Small intestine (tissue), 7 donors: Measurements from ENCODE around the gene MIPEP. TPM values are rescaled to one million over a fixed set of nuclear protein-coding genes. Genes with fewer than 3 reads are reported as not detected.
"Not testable (repeated sequence)": the region's sequence is repeated elsewhere in the genome, so short reads cannot be mapped to it uniquely, and the experiment has no call there.

Source experiments
- DNase-seq, 2 donors: peaks; one replicate each; pipeline versions ENCODE4 v3.0.0 to v3.0.0-alpha.2; 2013
- FAIRE-seq: peaks from 2 replicates; lab custom pipeline; 2012; peaks lifted over from hg19 to GRCh38; lab: Jason Lieb, UNC
- H3K27ac ChIP-seq, 3 donors: one replicate each; pipeline ENCODE4 v1.5.1; 2013; ENCODE audit warnings: low read length in 2 of 3, mild to moderate bottlenecking in 2 of 3, control low read depth in 1 of 3, inconsistent platforms in 1 of 3, low read depth in 1 of 3, moderate library complexity in 1 of 3
- H3K27me3 ChIP-seq, 3 donors: one replicate each; pipeline ENCODE4 v1.6.1; 2013; ENCODE audit warnings: low read length in 3 of 3, inconsistent platforms in 1 of 3; ENCODE audit not compliant: control insufficient read depth in 3 of 3, insufficient read depth in 3 of 3
- H3K36me3 ChIP-seq, 3 donors: one replicate each; pipeline ENCODE4 v1.6.1; 2013; ENCODE audit warnings: low read length in 3 of 3, inconsistent platforms in 1 of 3, low read depth in 1 of 3, mild to moderate bottlenecking in 1 of 3, moderate library complexity in 1 of 3; ENCODE audit not compliant: control insufficient read depth in 3 of 3, insufficient read depth in 2 of 3
- H3K4me1 ChIP-seq, 3 donors: one replicate each; pipeline ENCODE4 v1.6.1; 2013; ENCODE audit warnings: low read length in 2 of 3, inconsistent platforms in 1 of 3, low read depth in 1 of 3, mild to moderate bottlenecking in 1 of 3, moderate library complexity in 1 of 3; ENCODE audit not compliant: control insufficient read depth in 3 of 3, insufficient read depth in 2 of 3
- H3K4me3 ChIP-seq, 3 donors: one replicate each; pipeline ENCODE4 v1.5.1; 2013; ENCODE audit warnings: low read length in 3 of 3, control low read depth in 1 of 3, inconsistent platforms in 1 of 3, low read depth in 1 of 3, mild to moderate bottlenecking in 1 of 3, moderate library complexity in 1 of 3
- H3K9me3 ChIP-seq, 2 donors: one replicate each; pipeline ENCODE4 v1.6.1; 2013; ENCODE audit warnings: low read depth in 1 of 2, low read length in 1 of 2; ENCODE audit not compliant: control insufficient read depth in 2 of 2, insufficient read depth in 1 of 2
- WGBS, 3 donors: extraction: QIAGEN DNeasy Blood & Tissue Kit; methylation state at CpG; one replicate each; pipeline ENCODE4 v1.1.7; 2013; 5-methylcytosine and 5-hydroxymethylcytosine counted together
- polyA plus RNA-seq, 4 donors: library from polyadenylated mRNA; stranded (reverse) in 3 of 4; unstranded in 1 of 4; fragments of 200-250 nt in 3 of 4; fragments of 120-200 nt in 1 of 4; gene quantifications; one replicate each; pipeline versions ENCODE4 v1.2.1 to v1.2.3, GENCODE V29; 2013
- donor health status: healthy with polysubstance abuse.
- donor health status: control.
- donor health status: control.
- donor health status: Bipolar disorder and iron deficiency.
- donor health status: healthy.

Gene MIPEP
- polyA plus RNA-seq, 4 donors = 10.3 to 19.8 (median 18.8) TPM

DNA sequence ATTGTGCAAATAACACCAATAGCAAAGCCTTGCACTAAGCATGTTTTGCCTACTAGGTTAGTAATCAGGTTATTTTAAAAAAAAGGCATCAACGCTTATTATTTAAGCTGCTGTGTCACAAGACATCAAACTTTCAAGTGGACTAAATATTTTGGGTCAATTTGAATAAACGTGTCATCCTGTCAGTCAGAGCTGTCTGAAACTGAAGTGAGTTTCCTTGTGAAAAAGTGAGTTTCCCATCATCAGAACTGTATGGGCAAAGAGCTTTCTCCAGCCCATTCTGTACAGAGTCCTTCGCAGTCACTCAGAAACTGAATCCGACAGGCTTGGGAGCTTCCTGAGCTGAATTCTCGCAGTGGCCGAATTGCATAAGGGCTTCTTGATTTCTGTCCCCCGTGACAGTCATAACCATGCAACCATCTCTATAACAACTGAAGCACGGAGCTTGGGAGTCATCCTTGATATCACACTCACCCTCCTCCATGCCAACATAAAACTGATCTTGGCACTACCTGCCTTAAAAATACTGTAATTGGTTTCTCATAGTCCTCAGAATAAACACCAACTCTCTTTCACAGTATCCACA is 139.8 kb downstream of the MIPEP start:
- Histone ChIP-seq H3K9me3 (no peaks in the 10 kb centered on the region), H3K4me1 (peaks cover 0 to 3% (median 0%) of the 10 kb centered on the region in 3 donors), H3K27ac (no peak overlapping the region), H3K27me3 (no peaks in the 10 kb centered on the region), H3K36me3 (peaks cover 0 to 2% (median 0%) of the 10 kb centered on the region in 3 donors), H3K4me3 (no peak overlapping the region)
- WGBS, 3 donors = 92 to 96% (median 93%) methylated on average over 8 of the region's 8 CpGs
- DNase-seq (no peak), FAIRE-seq (no peak)

DNA sequence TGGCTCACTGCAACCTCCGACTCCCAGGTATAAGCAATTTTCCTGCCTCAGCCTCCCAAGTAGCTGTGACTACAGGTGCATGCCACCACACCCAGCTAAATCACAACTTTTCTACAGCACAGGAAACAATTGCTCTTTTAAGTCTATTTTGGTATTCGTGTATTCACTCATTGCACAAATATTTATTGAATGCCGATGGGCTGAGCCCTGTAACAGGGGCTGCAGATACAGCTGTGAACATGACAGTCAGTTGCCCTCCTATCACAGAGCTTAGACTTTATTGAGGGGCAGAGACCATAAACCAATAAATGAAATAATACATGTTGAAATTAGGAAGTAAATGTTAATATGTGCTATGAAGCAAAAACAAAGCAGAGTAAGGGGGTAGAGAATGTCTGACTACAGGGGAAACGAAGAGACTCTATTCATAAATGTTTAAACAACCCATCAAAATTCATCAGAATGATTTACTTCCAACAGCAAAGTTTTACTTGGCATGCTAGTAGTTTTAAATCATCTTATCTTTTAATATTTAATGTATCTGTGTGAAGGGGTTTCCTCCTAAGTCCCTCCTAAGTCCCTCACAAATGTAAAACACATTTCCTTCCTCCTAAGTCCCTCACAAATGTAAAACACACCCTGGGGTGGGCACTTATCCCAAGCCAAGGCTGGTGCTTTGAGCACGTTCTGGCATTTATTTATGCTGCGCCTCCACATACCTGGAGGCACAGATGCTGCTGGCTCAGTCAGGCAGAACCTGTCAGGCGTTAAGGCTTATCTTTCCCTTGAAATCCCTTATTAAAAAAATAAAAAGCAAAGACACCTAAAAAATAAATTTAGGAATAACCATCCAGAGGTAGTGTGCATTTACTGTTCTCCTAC is 140.8 kb downstream of the MIPEP start:
- Histone ChIP-seq H3K9me3 (no peaks in the 10 kb centered on the region), H3K4me3 (no peak overlapping the region), H3K4me1 (peaks cover 0 to under 1% (median 0%) of the 10 kb centered on the region in 3 donors), H3K36me3 (peaks cover 0 to 2% (median 0%) of the 10 kb centered on the region in 3 donors), H3K27ac (no peak overlapping the region), H3K27me3 (no peaks in the 10 kb centered on the region)
- DNase-seq (no peak), FAIRE-seq (no peak)
- WGBS, 3 donors = 73 to 89% (median 79%) methylated on average over 7 of the region's 7 CpGs

DNA sequence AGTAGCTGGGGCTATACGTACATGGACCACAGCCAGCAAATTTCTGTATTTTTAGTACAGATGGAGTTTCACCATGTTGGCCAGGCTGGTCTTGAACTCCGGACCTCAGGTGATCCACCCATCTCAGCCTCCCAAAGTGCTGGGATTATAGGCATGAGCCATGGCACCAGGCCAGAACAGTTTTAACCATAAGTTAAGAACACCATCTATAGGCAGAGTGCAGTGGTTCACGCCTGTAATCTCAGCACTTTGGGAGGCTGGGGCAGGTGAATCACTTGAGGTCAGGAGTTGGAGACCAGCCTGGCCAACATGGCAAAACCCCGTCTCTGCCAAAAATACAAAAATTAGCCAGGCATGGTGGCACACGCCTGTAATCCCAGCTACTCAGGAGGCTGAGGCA is 143.1 kb downstream of the MIPEP start:
- not testable (repeated sequence) for H3K9me3 ChIP-seq, FAIRE-seq, H3K36me3 ChIP-seq, H3K4me1 ChIP-seq, H3K27me3 ChIP-seq, DNase-seq, H3K4me3 ChIP-seq, H3K27ac ChIP-seq
- WGBS, 3 donors = 86 to 94% (median 92%) methylated on average over 5 of the region's 5 CpGs

DNA sequence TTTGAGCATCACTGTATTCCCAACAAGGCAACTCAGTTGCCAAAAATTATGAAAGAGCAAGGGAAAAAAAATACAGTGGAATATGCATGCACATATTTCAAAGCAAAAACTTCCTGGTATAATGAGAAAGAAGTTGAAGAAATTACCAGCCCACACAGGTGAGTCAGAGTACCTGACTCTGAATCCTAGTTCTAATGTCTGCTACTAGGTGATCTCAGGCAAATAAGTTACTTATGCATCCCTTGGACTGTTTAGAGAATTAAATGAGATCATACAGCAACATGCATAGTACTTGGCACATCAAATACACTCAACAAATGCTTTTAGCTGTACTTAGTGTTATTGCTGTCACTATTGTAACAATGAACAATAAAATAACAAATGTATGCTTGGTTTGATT is 144.9 kb downstream of the MIPEP start:
- Histone ChIP-seq H3K4me1 (no peaks in the 10 kb centered on the region), H3K9me3 (no peaks in the 10 kb centered on the region), H3K36me3 (no peaks in the 10 kb centered on the region), H3K4me3 (no peak overlapping the region), H3K27me3 (no peaks in the 10 kb centered on the region), H3K27ac (no peak overlapping the region)
- FAIRE-seq = no peak
- DNase-seq = no peak

DNA sequence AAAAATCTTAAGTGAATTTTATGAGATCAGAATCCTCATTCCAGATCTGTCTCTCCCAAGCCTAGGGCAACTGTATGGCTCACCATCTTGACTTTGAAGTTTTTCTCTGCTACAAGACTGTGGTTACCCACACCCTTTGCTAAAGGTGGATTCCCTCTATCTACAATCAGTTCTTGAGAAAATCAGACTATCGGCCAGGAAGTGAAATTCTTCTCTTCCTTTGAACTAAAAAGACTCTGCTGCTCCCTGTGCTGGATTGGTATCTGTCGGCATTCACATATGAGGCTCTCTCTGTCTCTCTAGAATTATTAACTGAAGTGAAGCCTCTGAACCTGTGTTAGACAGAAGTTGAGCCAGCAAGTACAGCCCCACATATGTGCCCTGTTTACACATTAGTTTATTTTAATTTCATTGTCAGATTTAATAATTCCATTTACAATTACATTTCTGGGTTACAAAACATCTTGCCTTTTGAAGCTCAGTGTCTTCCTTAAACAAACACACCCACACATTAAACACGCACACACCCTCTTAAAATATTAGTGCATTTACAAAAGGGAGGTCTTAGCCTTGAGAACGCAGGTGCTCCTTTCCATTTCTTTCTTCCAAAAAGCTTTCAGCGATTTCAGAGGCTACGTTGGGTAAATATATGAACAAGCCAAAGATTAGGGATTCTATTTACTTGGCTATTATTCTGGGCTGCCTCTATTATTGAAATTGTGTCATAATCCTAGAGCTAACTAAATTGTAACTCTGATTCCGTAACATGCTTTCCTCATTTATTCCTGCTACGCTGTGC is 145.7 kb downstream of the MIPEP start:
- 80 to 84% (median 82%) methylated on average over 8 of the region's 8 CpGs for WGBS, 3 donors
- FAIRE-seq = no peak
- H3K36me3 ChIP-seq = no peaks in the 10 kb centered on the region
- H3K4me3 ChIP-seq = no peak overlapping the region
- no peaks in the 10 kb centered on the region for H3K9me3 ChIP-seq
- DNase-seq = no peak
- no peak overlapping the region for H3K27ac ChIP-seq
- H3K4me1 ChIP-seq = no peaks in the 10 kb centered on the region
- no peaks in the 10 kb centered on the region for H3K27me3 ChIP-seq

DNA sequence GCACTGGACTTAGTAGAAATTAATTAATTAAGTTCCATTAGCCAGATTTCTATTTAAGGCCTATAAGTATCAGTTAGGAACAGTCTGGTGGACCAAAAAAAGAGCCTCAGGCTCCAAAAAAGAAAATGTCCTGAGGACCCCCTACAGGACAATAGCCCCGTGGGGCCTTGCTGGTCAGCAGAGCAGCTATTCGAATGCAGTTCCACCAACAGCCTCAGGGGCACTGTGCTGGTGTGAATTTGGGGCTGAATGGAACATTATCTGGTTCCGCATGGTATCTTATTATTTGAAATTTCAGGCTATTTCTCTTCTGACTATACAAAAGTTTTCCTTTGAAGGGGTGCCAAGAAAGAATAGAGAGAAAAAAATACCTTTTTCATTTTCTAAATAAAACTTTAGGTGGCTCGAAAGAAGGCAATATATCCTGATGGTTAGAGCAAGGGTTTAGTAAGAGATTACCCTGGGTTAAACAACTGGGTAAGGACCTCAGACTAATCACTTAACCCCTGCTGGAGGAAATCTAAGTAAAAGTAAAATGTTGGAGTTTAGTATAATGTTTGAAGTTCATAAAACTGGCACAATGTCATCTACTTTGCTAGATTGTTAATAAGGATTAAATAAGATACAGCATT is 147.2 kb downstream of the MIPEP start:
- no peaks in the 10 kb centered on the region for H3K36me3 ChIP-seq
- WGBS, 3 donors = 83 to 89% (median 86%) methylated on average over 4 of the region's 4 CpGs
- H3K27ac ChIP-seq = no peak overlapping the region
- no peak overlapping the region for H3K4me3 ChIP-seq
- H3K9me3 ChIP-seq = no peaks in the 10 kb centered on the region
- FAIRE-seq = no peak
- DNase-seq = no peak
- no peaks in the 10 kb centered on the region for H3K27me3 ChIP-seq
- no peaks in the 10 kb centered on the region for H3K4me1 ChIP-seq

DNA sequence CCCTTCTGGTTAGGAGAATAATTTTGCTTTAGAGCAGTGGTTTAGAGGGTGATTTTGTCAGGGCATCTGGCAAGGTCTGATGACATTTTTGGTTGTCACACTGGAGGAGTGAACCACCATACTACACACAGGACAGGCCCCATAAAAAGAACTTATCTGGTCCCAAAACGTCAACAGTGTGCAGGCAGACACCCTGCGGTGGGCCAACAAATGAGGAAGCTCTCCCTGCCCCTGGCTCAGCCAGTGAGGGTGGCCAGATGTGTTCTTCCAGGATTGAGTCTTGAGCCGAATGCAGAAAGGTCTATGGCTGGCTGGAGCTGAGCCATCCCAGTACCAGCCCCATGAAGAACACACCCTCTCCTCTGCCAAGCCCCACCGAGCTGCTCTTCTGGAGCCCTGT is 149.2 kb downstream of the MIPEP start:
- H3K36me3 ChIP-seq = no peaks in the 10 kb centered on the region
- WGBS, 3 donors = 88 to 97% (median 90%) methylated on average over 4 of the region's 4 CpGs
- no peaks in the 10 kb centered on the region for H3K9me3 ChIP-seq
- H3K27ac ChIP-seq = no peak overlapping the region
- H3K27me3 ChIP-seq = no peaks in the 10 kb centered on the region
- no peak overlapping the region for H3K4me3 ChIP-seq
- DNase-seq (no peak), FAIRE-seq (no peak)
- no peaks in the 10 kb centered on the region for H3K4me1 ChIP-seq

DNA sequence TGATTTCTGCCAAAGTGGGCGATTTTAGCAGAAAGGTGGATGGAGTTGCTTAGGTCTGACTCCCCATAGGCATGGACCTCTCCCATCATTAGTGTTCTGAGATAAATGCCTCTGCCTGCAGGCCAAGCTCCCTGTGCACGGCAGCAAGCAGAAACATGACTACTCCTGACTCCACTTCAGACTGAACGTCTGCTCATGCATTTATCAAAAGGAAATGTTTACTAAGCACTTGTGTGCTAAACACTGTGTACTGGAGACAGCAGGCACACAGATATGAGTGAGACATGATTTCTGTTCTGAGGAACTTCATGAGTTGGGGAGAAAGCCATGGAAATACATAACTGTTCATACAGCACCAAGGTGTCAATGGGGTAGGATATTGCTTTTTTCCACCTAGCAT is 149.6 kb downstream of the MIPEP start:
- Histone ChIP-seq H3K27me3 (no peaks in the 10 kb centered on the region), H3K4me3 (no peak overlapping the region), H3K4me1 (no peaks in the 10 kb centered on the region), H3K27ac (no peak overlapping the region), H3K9me3 (no peaks in the 10 kb centered on the region), H3K36me3 (peaks cover 0 to 2% (median 0%) of the 10 kb centered on the region in 3 donors)
- 70 to 86% (median 74%) methylated on average over 3 of the region's 3 CpGs for WGBS, 3 donors
- DNase-seq (no peak), FAIRE-seq (no peak)
